MM.1S (cell line): Measurements from ENCODE around the gene PLCB4.

Experiments
- DNase-seq: peaks from one replicate; pipeline ENCODE4 v3.0.0-alpha.2; 2015
- H2AFZ ChIP-seq: fragments of 300-600 bp; sonication (generic); 2 replicates; pipeline ENCODE4 v1.6.0; 2016; ENCODE audit warnings: antibody characterized with exemption, low read length
- H3F3A ChIP-seq: fragments of 300-600 bp; sonication (generic); 2 replicates; pipeline ENCODE4 v1.6.1; 2016; ENCODE audit warnings: mild to moderate bottlenecking, antibody characterized with exemption, low read length, moderate library complexity, mixed read lengths; ENCODE audit not compliant: insufficient read depth
- H3K27ac ChIP-seq: fragments of 300-600 bp; sonication (generic); 2 replicates; pipeline ENCODE4 v1.5.1; 2016; ENCODE audit warnings: mild to moderate bottlenecking, low read length
- H3K27me3 ChIP-seq: fragments of 300-600 bp; sonication (generic); replicated peaks from 2 replicates; pipeline ENCODE4 v1.6.0; 2016; ENCODE audit warnings: low read length; ENCODE audit not compliant: insufficient read depth
- H3K36me3 ChIP-seq: fragments of 300-600 bp; sonication (generic); replicated peaks from 2 replicates; pipeline ENCODE4 v1.6.1; 2016; ENCODE audit warnings: mild to moderate bottlenecking, low read length, mixed read lengths; ENCODE audit not compliant: insufficient read depth
- H3K4me1 ChIP-seq: fragments of 300-600 bp; sonication (generic); 2 replicates; pipeline ENCODE4 v1.6.1; 2016; ENCODE audit warnings: low read length, mixed read lengths
- H3K4me2 ChIP-seq: fragments of 300-600 bp; sonication (generic); 2 replicates; pipeline ENCODE4 v1.6.0; 2016; ENCODE audit warnings: low read depth, low read length
- H3K4me3 ChIP-seq: fragments of 300-600 bp; sonication (generic); 2 replicates; pipeline ENCODE4 v1.5.1; 2016; ENCODE audit warnings: low read length, mixed read lengths
- H3K79me2 ChIP-seq: fragments of 300-600 bp; sonication (generic); 2 replicates; pipeline ENCODE4 v1.6.1; 2016; ENCODE audit warnings: mixed run types, low read length, mixed read lengths
- H3K9ac ChIP-seq: fragments of 300-600 bp; sonication (generic); 2 replicates; pipeline ENCODE4 v1.6.1; 2016; ENCODE audit warnings: low read length, mixed read lengths
- H3K9me2 ChIP-seq: fragments of 300-600 bp; sonication (generic); replicated peaks from 2 replicates; pipeline ENCODE4 v1.6.1; 2016; ENCODE audit warnings: mild to moderate bottlenecking, low read length, mixed read lengths; ENCODE audit not compliant: insufficient read depth
- H3K9me3 ChIP-seq: fragments of 300-600 bp; sonication (generic); replicated peaks from 2 replicates; pipeline ENCODE4 v1.6.1; 2016; ENCODE audit warnings: mild to moderate bottlenecking, low read length, mixed read lengths; ENCODE audit not compliant: insufficient read depth
- H4K20me1 ChIP-seq: fragments of 300-600 bp; sonication (generic); 2 replicates; pipeline ENCODE4 v1.6.1; 2016; ENCODE audit warnings: mild to moderate bottlenecking, low read length, moderate library complexity, mixed read lengths; ENCODE audit not compliant: insufficient read depth
- EZH2 ChIP-seq: fragments of 300-600 bp; sonication (generic); optimal IDR thresholded peaks from 2 replicates; pipeline ENCODE3; 2017; ENCODE audit warnings: low read depth, mild to moderate bottlenecking, antibody characterized with exemption, low read length, mixed read lengths
- EZH2phosphoT487 ChIP-seq: fragments of 300-600 bp; sonication (generic); IDR thresholded peaks from 2 replicates; pipeline ENCODE4 v1.6.1; 2018; ENCODE audit warnings: antibody characterized with exemption, low read length
- TF ChIP-seq, protein P1 (sequence below): fragments of 300-600 bp; sonication (generic); IDR thresholded peaks from 2 replicates; pipeline ENCODE4 v1.5.1; 2016; ENCODE audit warnings: antibody characterized with exemption, low read length, mixed read lengths

PLCB4 gene

DNA sequence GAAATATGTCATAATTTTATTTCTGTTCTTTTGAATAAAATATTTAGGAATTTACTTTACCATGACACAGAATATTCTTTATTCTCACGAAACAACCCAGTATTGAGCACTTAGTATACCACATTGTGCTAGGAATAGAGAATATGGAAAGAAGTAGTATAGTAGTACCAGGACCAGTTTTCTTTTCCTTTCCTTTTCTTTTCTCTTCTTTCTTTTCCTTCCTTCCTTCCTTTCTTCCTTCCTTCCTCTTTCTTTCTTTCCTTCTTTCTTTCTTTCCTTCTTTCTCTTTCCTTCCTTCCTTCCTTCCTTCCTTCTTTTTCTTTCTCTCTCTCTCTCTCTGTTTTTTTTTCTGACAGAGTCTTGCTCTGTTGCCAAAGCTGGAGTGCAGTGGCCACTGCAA lies 7.5 kb upstream of the PLCB4 start:
- no peaks in the 10 kb centered on the region for H3K36me3 ChIP-seq
- no peaks in the 10 kb centered on the region for H3K79me2 ChIP-seq
- H3K4me3 ChIP-seq = no peak overlapping the region

DNA sequence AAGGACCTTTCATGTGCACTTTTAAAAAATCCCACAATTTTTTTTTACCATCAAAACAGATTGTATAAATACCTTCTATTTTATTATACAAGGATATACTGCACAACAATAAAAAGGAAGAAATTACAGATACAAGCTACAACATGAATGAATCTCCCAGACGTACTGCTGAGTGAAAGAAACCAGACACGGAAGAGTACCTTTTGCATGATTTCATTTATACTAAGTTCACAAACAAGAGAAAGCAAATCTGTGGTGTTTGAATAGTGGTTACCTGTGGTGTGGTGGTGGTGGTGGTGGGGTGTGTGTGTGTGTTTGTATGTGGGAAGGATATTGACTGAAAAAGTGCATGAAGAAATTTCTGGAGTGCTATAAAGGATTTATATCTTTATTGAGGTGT lies 6.8 kb upstream of the PLCB4 start:
- Histone ChIP-seq H3K9me2 (no peaks in the 10 kb centered on the region), H3K9ac (no peak overlapping the region), H2AFZ (no peak overlapping the region), H3K9me3 (no peaks in the 10 kb centered on the region), H3K79me2 (no peaks in the 10 kb centered on the region), H3K27me3 (no peaks in the 10 kb centered on the region), H3K27ac (no peak overlapping the region), H3K4me3 (no peak overlapping the region), H3K4me1 (no peaks in the 10 kb centered on the region), H3F3A (no peaks in the 10 kb centered on the region), H3K36me3 (no peaks in the 10 kb centered on the region), H3K4me2 (no peak overlapping the region), H4K20me1 (no peaks in the 10 kb centered on the region)
- DNase-seq = no peak
- TF ChIP-seq EZH2phosphoT487 = no peak
- TF ChIP-seq, protein P1, sequence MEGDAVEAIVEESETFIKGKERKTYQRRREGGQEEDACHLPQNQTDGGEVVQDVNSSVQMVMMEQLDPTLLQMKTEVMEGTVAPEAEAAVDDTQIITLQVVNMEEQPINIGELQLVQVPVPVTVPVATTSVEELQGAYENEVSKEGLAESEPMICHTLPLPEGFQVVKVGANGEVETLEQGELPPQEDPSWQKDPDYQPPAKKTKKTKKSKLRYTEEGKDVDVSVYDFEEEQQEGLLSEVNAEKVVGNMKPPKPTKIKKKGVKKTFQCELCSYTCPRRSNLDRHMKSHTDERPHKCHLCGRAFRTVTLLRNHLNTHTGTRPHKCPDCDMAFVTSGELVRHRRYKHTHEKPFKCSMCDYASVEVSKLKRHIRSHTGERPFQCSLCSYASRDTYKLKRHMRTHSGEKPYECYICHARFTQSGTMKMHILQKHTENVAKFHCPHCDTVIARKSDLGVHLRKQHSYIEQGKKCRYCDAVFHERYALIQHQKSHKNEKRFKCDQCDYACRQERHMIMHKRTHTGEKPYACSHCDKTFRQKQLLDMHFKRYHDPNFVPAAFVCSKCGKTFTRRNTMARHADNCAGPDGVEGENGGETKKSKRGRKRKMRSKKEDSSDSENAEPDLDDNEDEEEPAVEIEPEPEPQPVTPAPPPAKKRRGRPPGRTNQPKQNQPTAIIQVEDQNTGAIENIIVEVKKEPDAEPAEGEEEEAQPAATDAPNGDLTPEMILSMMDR = no peak
- TF ChIP-seq EZH2 = no peak

More for the DNA sequence above, 7.5 kb upstream of the PLCB4 start:
- H3K27me3 ChIP-seq = no peaks in the 10 kb centered on the region
- H4K20me1 ChIP-seq = no peaks in the 10 kb centered on the region
- no peak overlapping the region for H3K4me2 ChIP-seq
- H2AFZ ChIP-seq = no peak overlapping the region
- H3K4me1 ChIP-seq = no peaks in the 10 kb centered on the region
- TF ChIP-seq, protein P1 = no peak
- TF ChIP-seq EZH2phosphoT487 (no peak), EZH2 (no peak)
- no peaks in the 10 kb centered on the region for H3F3A ChIP-seq
- DNase-seq = no peak
- no peak overlapping the region for H3K27ac ChIP-seq
- H3K9me2 ChIP-seq = no peaks in the 10 kb centered on the region
- H3K9me3 ChIP-seq = no peaks in the 10 kb centered on the region
- H3K9ac ChIP-seq = no peak overlapping the region

DNA sequence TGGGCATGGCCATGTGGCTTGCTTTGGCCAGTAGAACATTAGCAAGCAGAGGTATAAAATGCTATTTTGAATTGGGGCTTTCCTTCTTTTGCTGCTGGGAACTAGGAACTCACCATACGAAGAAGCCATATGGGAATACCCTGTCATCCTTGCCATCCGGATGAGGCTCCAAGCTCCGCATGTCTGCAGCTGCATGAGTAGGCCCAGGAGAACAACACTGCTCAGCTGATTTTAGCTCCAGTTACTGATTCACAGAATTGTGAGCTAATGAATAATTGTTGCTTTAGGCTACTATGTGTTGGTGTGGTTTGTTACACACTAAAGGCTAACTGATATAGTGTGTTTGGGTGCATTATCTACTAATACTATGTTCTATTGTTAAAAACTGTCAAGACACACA lies 2.7 kb upstream of the PLCB4 start:
- Histone ChIP-seq H3K27ac (no peak overlapping the region), H3K27me3 (no peaks in the 10 kb centered on the region), H3F3A (no peaks in the 10 kb centered on the region), H2AFZ (no peak overlapping the region), H3K4me2 (no peak overlapping the region), H3K4me3 (no peak overlapping the region), H3K79me2 (no peaks in the 10 kb centered on the region), H4K20me1 (no peaks in the 10 kb centered on the region), H3K4me1 (no peaks in the 10 kb centered on the region), H3K9me3 (no peaks in the 10 kb centered on the region), H3K9me2 (no peaks in the 10 kb centered on the region), H3K9ac (no peak overlapping the region), H3K36me3 (no peaks in the 10 kb centered on the region)
- TF ChIP-seq, protein P1 = no peak
- TF ChIP-seq EZH2 (no peak), EZH2phosphoT487 (no peak)
- DNase-seq = no peak
